ENCODE data around the gene AP2A2.

Gene AP2A2

GRCh38 chr11:899724-900123, 25.9 kb upstream of the AP2A2 start:
- DNase-seq: no peak

- no peak for DNase-seq
Observed at GRCh38 chr11:900545-900944, 25.1 kb upstream of the AP2A2 start.

GRCh38 chr11:901452-902061, 24.1 kb upstream of the AP2A2 start:
- no peak for DNase-seq

- DNase-seq: no peak
Observed at GRCh38 chr11:904380-904779, 21.3 kb upstream of the AP2A2 start.

GRCh38 chr11:905952-906351, 19.7 kb upstream of the AP2A2 start:
- no peak for DNase-seq

GRCh38 chr11:907668-908067, 18.0 kb upstream of the AP2A2 start:
- no peak for DNase-seq

- DNase-seq: no peak
Observed at GRCh38 chr11:908273-908672, 17.4 kb upstream of the AP2A2 start.

- DNase-seq: no peak
Observed at GRCh38 chr11:909406-909805, 16.3 kb upstream of the AP2A2 start.

- no peak for DNase-seq
Observed at GRCh38 chr11:910044-910588, 15.6 kb upstream of the AP2A2 start.

GRCh38 chr11:910589-911030, 15.1 kb upstream of the AP2A2 start, which contains the start of gene CHID1:
Gene CHID1, minus strand, starts transcription at chr11:910810. Its CDS starts 5,994 bp downstream, at chr11:904816.
- peak; percentile 87 for DNase-seq

GRCh38 chr11:911031-911889, 14.4 kb upstream of the AP2A2 start:
- DNase-seq: peak; percentile 58

- DNase-seq: no peak
Observed at GRCh38 chr11:911890-912219, 13.8 kb upstream of the AP2A2 start.

GRCh38 chr11:912266-912665, 13.4 kb upstream of the AP2A2 start:
- no peak for DNase-seq

- no peak for DNase-seq
Observed at GRCh38 chr11:913043-913442, 12.6 kb upstream of the AP2A2 start.

GRCh38 chr11:914204-914603, 11.5 kb upstream of the AP2A2 start:
- no peak for DNase-seq

GRCh38 chr11:914747-915501, 10.7 kb upstream of the AP2A2 start:
- DNase-seq: no peak

GRCh38 chr11:917426-917825, 8.2 kb upstream of the AP2A2 start:
- no peak for DNase-seq

GRCh38 chr11:921921-922678, 3.6 kb upstream of the AP2A2 start:
- DNase-seq: peak; percentile 67

- no peak for DNase-seq
Observed at GRCh38 chr11:923691-924405, 1.8 kb upstream of the AP2A2 start.

GRCh38 chr11:924406-925157, 1.1 kb upstream of the AP2A2 start:
- DNase-seq: no peak

GRCh38 chr11:925158-925495, 543 bp upstream of the AP2A2 start:
- DNase-seq: no peak
